ENCODE measurements around the gene GBP5.

The GBP5 gene

DNA sequence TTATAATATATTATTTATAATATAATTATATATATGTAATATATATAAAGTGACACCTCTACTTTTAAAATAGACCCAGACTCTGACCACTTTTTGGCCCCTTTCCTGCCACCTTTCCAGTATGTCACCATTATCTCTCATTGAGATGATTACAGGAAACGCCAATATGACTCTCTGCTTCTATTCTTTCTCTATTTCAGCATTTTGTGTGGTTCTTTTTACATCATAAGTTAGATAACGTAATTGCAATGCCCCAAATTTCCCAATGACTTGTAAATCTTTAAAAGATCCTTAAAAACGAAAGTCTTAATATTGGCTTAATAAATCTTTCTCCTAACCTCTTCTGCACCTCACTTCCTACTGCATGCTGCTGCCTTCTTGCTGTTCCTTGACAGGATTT, 8.1 kb upstream of the GBP5 start:
- Histone ChIP-seq H3K4me1 (ENCODE audit: low read length) (no peaks in the 10 kb centered on the region), H3K9ac (ENCODE audit: low read length) (no peak overlapping the region), H3K4me2 (ENCODE audit: low read depth, low read length) (no peak overlapping the region), H3K9me3 (replicated peaks; ENCODE audit: insufficient read depth, low read length) (no peaks in the 10 kb centered on the region), H4K20me1 (ENCODE audit: insufficient read depth, low read length) (no peaks in the 10 kb centered on the region), H3K36me3 (replicated peaks; ENCODE audit: insufficient read depth, low read length) (no peaks in the 10 kb centered on the region), H3K9me2 (replicated peaks; ENCODE audit: insufficient read depth, low read length) (no peaks in the 10 kb centered on the region; the same call in 1 of the 2 replicates), H3K79me2 (ENCODE audit: low read length) (no peaks in the 10 kb centered on the region), H3F3A (ENCODE audit: insufficient read depth, low read length) (no peaks in the 10 kb centered on the region), H3K4me3 (ENCODE audit: low read length) (no peak overlapping the region), H2AFZ (ENCODE audit: low read length) (no peak overlapping the region), H3K27ac (ENCODE audit: low read length) (no peak overlapping the region), H3K27me3 (replicated peaks; ENCODE audit: insufficient read depth, low read length) (no peaks in the 10 kb centered on the region)
- no peak for DNase-seq
- TF ChIP-seq, protein P1, sequence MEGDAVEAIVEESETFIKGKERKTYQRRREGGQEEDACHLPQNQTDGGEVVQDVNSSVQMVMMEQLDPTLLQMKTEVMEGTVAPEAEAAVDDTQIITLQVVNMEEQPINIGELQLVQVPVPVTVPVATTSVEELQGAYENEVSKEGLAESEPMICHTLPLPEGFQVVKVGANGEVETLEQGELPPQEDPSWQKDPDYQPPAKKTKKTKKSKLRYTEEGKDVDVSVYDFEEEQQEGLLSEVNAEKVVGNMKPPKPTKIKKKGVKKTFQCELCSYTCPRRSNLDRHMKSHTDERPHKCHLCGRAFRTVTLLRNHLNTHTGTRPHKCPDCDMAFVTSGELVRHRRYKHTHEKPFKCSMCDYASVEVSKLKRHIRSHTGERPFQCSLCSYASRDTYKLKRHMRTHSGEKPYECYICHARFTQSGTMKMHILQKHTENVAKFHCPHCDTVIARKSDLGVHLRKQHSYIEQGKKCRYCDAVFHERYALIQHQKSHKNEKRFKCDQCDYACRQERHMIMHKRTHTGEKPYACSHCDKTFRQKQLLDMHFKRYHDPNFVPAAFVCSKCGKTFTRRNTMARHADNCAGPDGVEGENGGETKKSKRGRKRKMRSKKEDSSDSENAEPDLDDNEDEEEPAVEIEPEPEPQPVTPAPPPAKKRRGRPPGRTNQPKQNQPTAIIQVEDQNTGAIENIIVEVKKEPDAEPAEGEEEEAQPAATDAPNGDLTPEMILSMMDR (IDR thresholded peaks at IDR 0.05; ENCODE audit: low read length): no peak
- TF ChIP-seq EZH2 (optimal IDR thresholded peaks at IDR 0.05; ENCODE audit: low read depth, low read length): no peak
- TF ChIP-seq EZH2phosphoT487 (IDR thresholded peaks at IDR 0.05; ENCODE audit: low read length): no peak

DNA sequence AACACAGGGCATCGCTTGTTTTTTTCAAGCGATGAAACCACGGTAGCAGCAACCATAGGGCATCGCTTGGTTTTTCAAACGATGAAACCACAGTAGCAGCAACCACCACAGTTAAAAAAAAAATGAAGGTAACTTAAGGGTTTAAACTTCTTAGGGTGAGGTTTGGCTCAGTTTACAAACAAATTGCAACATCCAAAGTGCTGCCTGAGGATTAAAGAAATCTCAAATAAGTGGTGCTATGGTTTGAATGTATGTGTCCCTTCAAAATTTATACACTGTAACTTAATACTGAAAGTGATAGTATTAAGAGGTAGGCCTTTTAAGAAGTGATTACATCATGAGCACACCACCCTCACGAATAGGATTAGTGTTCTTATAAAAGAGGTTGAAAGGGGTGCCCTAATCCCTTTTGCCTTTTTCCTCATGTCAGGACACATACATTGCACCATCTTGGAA, 6.4 kb upstream of the GBP5 start:
- H3K79me2 ChIP-seq (ENCODE audit: low read length): no peaks in the 10 kb centered on the region
- no peaks in the 10 kb centered on the region for H4K20me1 ChIP-seq (ENCODE audit: insufficient read depth, low read length)
- DNase-seq: no peak
- no peak overlapping the region for H3K4me2 ChIP-seq (ENCODE audit: low read depth, low read length)
- H3K4me1 ChIP-seq (ENCODE audit: low read length): no peaks in the 10 kb centered on the region
- no peak for TF ChIP-seq EZH2 (optimal IDR thresholded peaks at IDR 0.05; ENCODE audit: low read depth, low read length)
- TF ChIP-seq, protein P1 (IDR thresholded peaks at IDR 0.05; ENCODE audit: low read length): no peak
- no peak for TF ChIP-seq EZH2phosphoT487 (IDR thresholded peaks at IDR 0.05; ENCODE audit: low read length)
- no peaks in the 10 kb centered on the region for H3F3A ChIP-seq (ENCODE audit: insufficient read depth, low read length)
- no peaks in the 10 kb centered on the region; the same call in 1 of the 2 replicates for H3K9me2 ChIP-seq (replicated peaks; ENCODE audit: insufficient read depth, low read length)
- H3K27ac ChIP-seq (ENCODE audit: low read length): no peak overlapping the region
- no peaks in the 10 kb centered on the region for H3K27me3 ChIP-seq (replicated peaks; ENCODE audit: insufficient read depth, low read length)
- H3K4me3 ChIP-seq (ENCODE audit: low read length): no peak overlapping the region
- no peaks in the 10 kb centered on the region for H3K9me3 ChIP-seq (replicated peaks; ENCODE audit: insufficient read depth, low read length)
- H3K9ac ChIP-seq (ENCODE audit: low read length): no peak overlapping the region
- no peaks in the 10 kb centered on the region for H3K36me3 ChIP-seq (replicated peaks; ENCODE audit: insufficient read depth, low read length)
- no peak overlapping the region for H2AFZ ChIP-seq (ENCODE audit: low read length)

DNA sequence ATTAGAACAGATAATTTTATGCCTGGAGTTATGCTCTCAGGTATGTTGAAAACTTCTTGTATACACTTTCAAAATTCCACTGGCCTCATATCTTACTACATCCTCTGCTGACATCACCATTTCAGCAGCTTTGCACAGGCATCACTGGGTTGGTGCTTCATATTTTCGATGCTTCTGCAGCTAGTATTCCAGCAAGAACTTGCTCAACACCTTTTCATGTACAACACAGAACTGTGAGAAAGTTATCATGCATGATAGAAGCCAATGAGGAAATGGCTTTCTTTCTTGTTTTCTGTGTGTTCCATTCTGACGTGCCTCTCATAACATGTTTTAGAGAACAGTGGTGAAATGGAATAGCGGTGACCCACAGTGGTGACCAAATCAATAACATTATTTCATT, 5.1 kb upstream of the GBP5 start:
- no peak for DNase-seq
- Histone ChIP-seq H3K27me3 (replicated peaks; ENCODE audit: insufficient read depth, low read length) (no peaks in the 10 kb centered on the region), H2AFZ (ENCODE audit: low read length) (no peak overlapping the region), H3K36me3 (replicated peaks; ENCODE audit: insufficient read depth, low read length) (no peaks in the 10 kb centered on the region), H3K9me2 (replicated peaks; ENCODE audit: insufficient read depth, low read length) (no peaks in the 10 kb centered on the region; the same call in 1 of the 2 replicates), H3K4me3 (ENCODE audit: low read length) (no peak overlapping the region), H3K27ac (ENCODE audit: low read length) (no peak overlapping the region), H3K4me2 (ENCODE audit: low read depth, low read length) (no peak overlapping the region), H3K79me2 (ENCODE audit: low read length) (no peaks in the 10 kb centered on the region), H3K9me3 (replicated peaks; ENCODE audit: insufficient read depth, low read length) (no peaks in the 10 kb centered on the region), H4K20me1 (ENCODE audit: insufficient read depth, low read length) (no peaks in the 10 kb centered on the region), H3F3A (ENCODE audit: insufficient read depth, low read length) (no peaks in the 10 kb centered on the region), H3K4me1 (ENCODE audit: low read length) (no peaks in the 10 kb centered on the region), H3K9ac (ENCODE audit: low read length) (no peak overlapping the region)
- TF ChIP-seq EZH2 (optimal IDR thresholded peaks at IDR 0.05; ENCODE audit: low read depth, low read length) (no peak), EZH2phosphoT487 (IDR thresholded peaks at IDR 0.05; ENCODE audit: low read length) (no peak)
- TF ChIP-seq, protein P1 (IDR thresholded peaks at IDR 0.05; ENCODE audit: low read length): no peak

All from MM.1S (cell line).